Measurements from ENCODE around the gene ECE1.

DNA sequence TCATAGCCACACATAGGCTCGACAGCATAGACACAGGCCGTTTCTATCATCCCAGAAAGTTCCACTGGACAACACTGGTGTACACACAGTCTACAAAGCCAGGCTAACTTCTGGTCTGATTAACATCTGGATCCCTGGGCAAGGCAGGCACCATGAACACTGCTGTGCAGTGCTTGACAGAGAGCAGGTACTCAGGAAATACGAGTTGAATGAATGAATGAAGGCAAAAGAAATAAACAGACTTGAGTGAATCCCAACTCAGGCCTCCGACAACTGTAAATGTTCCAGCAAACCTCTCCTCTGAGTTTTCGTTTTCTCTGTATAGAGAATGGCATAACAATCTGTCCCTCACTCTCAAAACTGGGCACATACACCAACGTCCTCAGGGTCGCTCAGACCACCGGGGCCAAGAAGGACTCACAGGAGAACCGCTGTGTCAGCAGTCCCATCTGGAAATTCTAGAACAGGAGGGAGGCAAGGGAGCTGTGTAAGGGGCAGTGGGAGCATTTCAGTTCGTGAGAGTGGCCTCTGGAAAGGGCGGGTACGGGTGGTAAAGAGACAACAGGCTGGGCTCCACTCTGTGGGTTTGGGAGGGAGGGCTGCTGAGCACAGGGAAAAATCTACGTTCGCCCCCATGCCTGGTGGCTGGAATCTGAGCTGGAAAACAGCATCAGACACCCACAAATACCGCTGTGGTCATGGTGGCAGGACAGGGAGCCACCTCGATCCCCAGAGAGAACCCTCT, 15.1 kb upstream of the ECE1 start:
- TF ChIP-seq, protein P1, sequence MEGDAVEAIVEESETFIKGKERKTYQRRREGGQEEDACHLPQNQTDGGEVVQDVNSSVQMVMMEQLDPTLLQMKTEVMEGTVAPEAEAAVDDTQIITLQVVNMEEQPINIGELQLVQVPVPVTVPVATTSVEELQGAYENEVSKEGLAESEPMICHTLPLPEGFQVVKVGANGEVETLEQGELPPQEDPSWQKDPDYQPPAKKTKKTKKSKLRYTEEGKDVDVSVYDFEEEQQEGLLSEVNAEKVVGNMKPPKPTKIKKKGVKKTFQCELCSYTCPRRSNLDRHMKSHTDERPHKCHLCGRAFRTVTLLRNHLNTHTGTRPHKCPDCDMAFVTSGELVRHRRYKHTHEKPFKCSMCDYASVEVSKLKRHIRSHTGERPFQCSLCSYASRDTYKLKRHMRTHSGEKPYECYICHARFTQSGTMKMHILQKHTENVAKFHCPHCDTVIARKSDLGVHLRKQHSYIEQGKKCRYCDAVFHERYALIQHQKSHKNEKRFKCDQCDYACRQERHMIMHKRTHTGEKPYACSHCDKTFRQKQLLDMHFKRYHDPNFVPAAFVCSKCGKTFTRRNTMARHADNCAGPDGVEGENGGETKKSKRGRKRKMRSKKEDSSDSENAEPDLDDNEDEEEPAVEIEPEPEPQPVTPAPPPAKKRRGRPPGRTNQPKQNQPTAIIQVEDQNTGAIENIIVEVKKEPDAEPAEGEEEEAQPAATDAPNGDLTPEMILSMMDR (conservative IDR thresholded peaks at IDR 0.05 in 1 of 2, IDR thresholded peaks at IDR 0.05 in 1 of 2; ENCODE audit: extremely low read depth in 1 of 2, insufficient read depth in 1 of 2, low read depth in 1 of 2, low read length in 2 of 2), result no peak
- TF ChIP-seq EZH2 (IDR thresholded peaks at IDR 0.05; ENCODE audit: borderline replicate concordance, low read length), result no peak

Measured in mammary epithelial cell (primary cell).